ENCODE results near the gene NUDT15. TPM values are rescaled to one million over a fixed set of nuclear protein-coding genes. Genes with fewer than 3 reads are reported as not detected.

NUDT15 gene
- total RNA-seq, 4 donors from 2014 or later: 3.3 to 10.7 (median 4.8) TPM

DNA sequence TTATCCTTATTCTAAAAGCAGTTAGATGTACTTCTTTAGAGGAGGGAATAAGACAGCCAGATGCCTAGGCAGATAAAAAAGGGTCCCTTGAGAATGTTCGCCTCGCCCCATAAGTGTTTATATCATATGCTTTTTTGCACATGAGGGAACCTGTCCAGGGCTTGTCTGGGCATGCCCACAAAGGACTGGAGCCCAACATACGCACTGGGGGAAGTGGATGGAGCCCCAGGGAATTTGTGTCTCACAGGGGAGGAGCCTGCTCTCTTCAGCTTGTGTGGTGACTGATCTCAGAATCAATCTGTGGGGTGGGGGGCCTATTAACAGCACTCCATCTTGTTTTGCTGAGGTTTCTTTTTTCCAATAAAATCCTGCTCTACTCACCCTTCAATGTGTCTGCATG is 34.8 kb downstream of the NUDT15 start:
- no peak for DNase-seq (ENCODE audit: low spot score in 2 of 2)
- no peaks in the 10 kb centered on the region for H3K27me3 ChIP-seq
- H3K4me3 ChIP-seq: no peak overlapping the region
- peaks cover 2 to 100% (median 32%) of the 10 kb centered on the region in 3 donors for H3K36me3 ChIP-seq
- WGBS, 2 donors: 91 to 94% methylated on average over 3 of the region's 3 CpGs
- H3K4me1 ChIP-seq: no peaks in the 10 kb centered on the region
- TF ChIP-seq POLR2A (IDR thresholded peaks at IDR 0.05): no peak
- TF ChIP-seq CTCF (IDR thresholded peaks at IDR 0.05): no peak
- no peak for TF ChIP-seq EP300 (IDR thresholded peaks at IDR 0.05)
- peaks cover 0 to 53% (median 9%) of the 10 kb centered on the region in 4 donors for H3K9me3 ChIP-seq
- H3K27ac ChIP-seq: no peak overlapping the region

- 96 to 100% methylated on average over 2 of the region's 2 CpGs for WGBS, 2 donors
- Histone ChIP-seq H3K4me3 (no peak overlapping the region), H3K4me1 (no peaks in the 10 kb centered on the region), H3K27ac (no peak overlapping the region), H3K9me3 (peaks cover 0 to 48% (median 9%) of the 10 kb centered on the region in 4 donors), H3K27me3 (no peaks in the 10 kb centered on the region), H3K36me3 (peaks cover 2 to 100% (median 32%) of the 10 kb centered on the region in 3 donors)
- TF ChIP-seq EP300 (IDR thresholded peaks at IDR 0.05) (no peak), CTCF (IDR thresholded peaks at IDR 0.05) (no peak), POLR2A (IDR thresholded peaks at IDR 0.05) (no peak)
- DNase-seq (ENCODE audit: low spot score in 2 of 2): no peak
These were observed 35.3 kb downstream of the NUDT15 start for GRCh38 chr13:48072787-48073186.

DNA sequence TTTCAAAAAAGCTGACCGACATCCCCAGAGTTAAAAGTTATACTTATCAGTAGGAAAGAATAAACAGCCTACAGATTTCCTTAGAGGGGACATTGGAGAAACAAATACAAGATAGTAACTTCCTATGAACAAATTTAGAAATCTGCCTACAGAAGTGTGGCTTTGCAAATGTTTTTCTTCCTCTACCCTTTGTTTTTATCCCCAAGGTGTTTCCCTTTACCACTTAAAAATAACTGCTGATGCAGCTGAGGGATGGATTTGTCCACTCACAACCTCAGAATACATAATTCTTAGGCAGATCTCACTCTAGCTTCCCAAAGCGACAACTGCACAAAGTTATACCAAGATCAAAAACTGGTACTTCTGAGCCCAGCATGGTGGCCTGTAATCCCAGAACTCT is 36.5 kb downstream of the NUDT15 start:
- no peak for TF ChIP-seq EP300 (IDR thresholded peaks at IDR 0.05)
- TF ChIP-seq CTCF (IDR thresholded peaks at IDR 0.05): no peak
- no peak for TF ChIP-seq POLR2A (IDR thresholded peaks at IDR 0.05)
- Histone ChIP-seq H3K4me3 (no peak overlapping the region), H3K27ac (no peak overlapping the region), H3K27me3 (no peaks in the 10 kb centered on the region), H3K4me1 (no peaks in the 10 kb centered on the region), H3K36me3 (peaks cover 2 to 100% (median 32%) of the 10 kb centered on the region in 3 donors), H3K9me3 (peaks cover 0 to 36% (median 5%) of the 10 kb centered on the region in 4 donors)
- DNase-seq (ENCODE audit: low spot score in 2 of 2): no peak
- WGBS, 2 donors: 94 to 96% methylated on average over 2 of the region's 2 CpGs

- Histone ChIP-seq H3K4me1 (no peaks in the 10 kb centered on the region), H3K27me3 (no peaks in the 10 kb centered on the region), H3K36me3 (peaks cover 2 to 100% (median 17%) of the 10 kb centered on the region in 3 donors), H3K9me3 (no peaks in the 10 kb centered on the region), H3K27ac (no peak overlapping the region), H3K4me3 (no peak overlapping the region)
- WGBS, 2 donors: 45 to 50% methylated on average over 2 of the region's 2 CpGs
- TF ChIP-seq CTCF (IDR thresholded peaks at IDR 0.05): peak in 1 of 5 experiments; percentile 9
- TF ChIP-seq POLR2A (IDR thresholded peaks at IDR 0.05): no peak
- no peak for DNase-seq (ENCODE audit: low spot score in 2 of 2)
These were observed 40.7 kb downstream of the NUDT15 start for GRCh38 chr13:48078251-48078656.

- no peaks in the 10 kb centered on the region for H3K9me3 ChIP-seq
- H3K27ac ChIP-seq: no peak overlapping the region
- WGBS, 2 donors: 89 to 93% methylated on average over 4 of the region's 4 CpGs
- TF ChIP-seq CTCF (IDR thresholded peaks at IDR 0.05): no peak
- no peak for TF ChIP-seq POLR2A (IDR thresholded peaks at IDR 0.05)
- TF ChIP-seq EP300 (IDR thresholded peaks at IDR 0.05): no peak
- H3K36me3 ChIP-seq: peaks cover 2 to 89% (median 13%) of the 10 kb centered on the region in 3 donors
- H3K27me3 ChIP-seq: no peaks in the 10 kb centered on the region
- no peak for DNase-seq (ENCODE audit: low spot score in 2 of 2)
- no peaks in the 10 kb centered on the region for H3K4me1 ChIP-seq
- H3K4me3 ChIP-seq: no peak overlapping the region
These were observed 44.2 kb downstream of the NUDT15 start for GRCh38 chr13:48081739-48082138.

Data from tibial nerve (tissue), 4 donors.